HG02759 (cell line): ENCODE data around the gene LSM14B.
A peak's percentile ranks its signal among the peaks of the same experiment; 100 is the strongest.
"Not testable (repeated sequence)": the region's sequence is repeated elsewhere in the genome, so short reads cannot be mapped to it uniquely, and the experiment has no call there.

Experiments
- ATAC-seq: cut with Tn5 transposase; IDR thresholded peaks from one replicate; pipeline ENCODE4 v1.9.1; 2021; ENCODE audit warnings: mild to moderate bottlenecking, moderate library complexity; ENCODE audit not compliant: unreplicated experiment

LSM14B gene

DNA sequence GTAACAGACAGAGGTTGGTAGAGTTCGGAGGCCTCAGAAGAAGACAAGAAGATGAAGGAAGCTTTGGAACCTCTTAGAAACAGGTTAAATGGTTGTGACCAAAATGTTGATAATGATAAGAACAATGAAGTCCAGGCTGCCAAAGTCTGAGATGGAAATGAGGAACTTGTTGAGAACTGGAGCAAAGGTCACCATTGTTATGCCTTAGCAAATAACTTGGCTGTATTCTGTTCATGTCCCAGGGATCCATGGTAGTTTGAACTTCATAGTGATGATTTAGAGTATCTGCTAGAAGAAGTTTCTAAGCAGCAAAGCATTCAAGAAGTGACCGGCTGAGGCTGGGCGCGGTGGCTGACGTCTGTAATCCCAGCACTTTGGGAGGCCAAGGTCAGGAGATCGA, 11.1 kb upstream of the LSM14B start:
- ATAC-seq = no peak

DNA sequence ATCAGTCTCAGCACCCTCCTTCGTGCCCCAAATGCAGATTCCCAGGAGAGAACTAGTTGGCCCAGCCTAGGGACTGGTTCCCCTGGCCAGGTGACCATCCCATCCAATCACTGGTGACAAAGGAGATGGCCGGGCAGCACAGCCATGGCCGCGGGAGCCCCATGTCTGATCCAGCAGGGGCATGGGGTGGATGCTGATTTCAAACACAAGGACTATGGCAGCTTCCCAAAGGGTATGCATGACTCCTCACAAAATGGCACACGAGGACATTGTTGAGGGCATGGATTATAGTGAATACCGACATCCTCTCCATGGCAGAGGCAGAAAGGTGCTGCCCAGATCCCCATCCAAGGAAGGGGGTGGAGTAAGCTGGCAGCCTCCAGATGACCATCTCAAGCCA, 9.9 kb upstream of the LSM14B start:
- no peak for ATAC-seq

DNA sequence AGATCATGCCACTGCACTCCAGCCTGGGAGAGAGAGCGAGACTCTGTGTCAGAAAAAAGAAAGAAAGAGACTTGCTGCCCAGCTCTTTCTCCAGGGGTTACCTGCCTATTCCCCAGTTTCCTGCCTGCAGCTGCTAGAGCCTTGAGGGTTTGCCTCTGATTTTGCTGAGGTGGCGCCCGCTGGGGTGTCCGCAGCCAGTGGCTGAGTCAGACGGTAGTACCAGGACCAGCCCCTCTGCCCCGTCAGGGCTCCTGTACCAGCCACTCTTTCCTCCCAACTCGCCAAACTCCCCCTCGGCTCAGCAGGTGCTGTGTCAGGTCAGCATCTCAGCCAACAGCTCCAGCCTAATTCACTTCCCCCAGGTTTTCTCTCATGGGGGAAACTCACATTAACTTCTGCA, 7.4 kb upstream of the LSM14B start:
- no peak for ATAC-seq

DNA sequence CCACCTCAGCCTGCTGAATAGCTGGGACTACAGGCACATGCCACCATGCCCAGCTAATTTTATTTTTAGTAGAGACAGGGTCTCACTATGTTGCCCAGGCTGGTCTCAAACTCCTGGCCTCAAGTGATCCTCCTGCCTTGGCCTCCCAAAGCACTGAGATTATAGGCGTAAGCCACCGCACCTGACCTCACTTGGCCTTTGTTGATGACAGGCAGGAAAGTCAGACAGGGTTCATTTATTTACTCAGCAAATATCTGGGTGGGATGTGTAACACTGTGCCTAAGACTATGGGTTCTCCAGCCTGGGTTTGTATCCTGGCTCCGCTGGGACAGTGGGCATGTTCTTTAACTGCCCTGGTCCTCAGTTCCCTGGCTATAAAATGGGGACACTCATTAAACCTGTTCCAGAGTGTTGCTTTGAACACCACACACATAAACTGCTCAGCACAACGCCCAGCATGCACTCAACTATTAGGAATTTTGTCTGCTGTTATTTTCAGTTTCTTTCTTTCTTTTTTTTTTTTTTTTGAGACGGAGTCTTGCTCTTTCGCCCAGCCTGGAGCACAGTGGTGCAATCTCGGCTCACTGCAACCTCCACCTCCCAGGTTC, 6.4 kb upstream of the LSM14B start:
- not testable (repeated sequence) for ATAC-seq

DNA sequence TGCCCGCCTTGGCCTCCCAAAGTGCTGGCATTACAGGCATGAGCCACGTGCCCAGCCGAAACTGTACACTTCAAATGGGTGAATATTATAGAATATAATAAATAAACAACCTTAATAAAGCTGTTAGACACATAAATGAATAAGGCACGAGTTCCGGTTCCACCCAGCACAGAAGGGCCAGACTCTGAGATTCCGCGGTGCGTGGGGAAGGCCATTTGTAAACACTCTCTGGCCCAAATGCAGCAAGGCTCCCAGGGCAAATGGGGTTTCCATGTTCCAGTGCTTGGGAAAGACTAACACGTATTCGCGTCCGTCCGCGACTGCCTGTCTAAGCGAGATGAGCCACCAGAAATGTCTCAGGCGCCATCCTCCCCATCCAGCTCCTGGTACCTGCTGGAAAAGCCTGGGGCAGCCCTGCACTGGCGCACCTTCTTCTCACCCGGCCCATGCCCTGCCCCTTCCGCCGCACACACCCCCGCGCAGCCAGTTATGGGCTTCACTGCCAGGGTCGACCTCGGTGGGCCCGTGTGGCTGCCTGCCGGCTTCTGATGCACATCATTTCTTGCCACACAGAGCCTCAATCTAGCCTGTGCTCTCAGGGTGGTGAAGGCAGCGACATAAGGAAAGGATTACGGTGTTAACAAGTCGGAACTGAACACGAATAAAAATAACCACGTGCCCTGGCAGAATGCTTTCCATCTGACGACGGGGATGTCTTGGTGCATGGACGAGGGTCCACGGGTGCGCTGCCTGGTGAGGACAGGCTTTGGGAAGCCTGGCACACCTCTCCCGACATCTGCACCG, 5.5 kb upstream of the LSM14B start:
- no peak for ATAC-seq

DNA sequence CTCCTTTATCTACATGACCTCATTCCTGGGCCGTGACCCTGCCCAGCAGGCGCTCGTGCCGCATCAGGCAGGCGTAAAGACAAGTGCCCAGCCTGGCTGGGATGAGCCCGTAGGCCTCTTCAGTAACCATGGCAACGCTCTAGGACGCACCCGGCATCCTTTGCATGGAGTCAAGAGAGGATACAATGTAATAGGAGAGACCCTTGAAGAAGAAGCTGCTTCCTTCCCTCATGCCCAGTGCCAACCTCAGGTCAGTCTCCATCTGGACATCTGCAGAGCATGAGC, 5.0 kb upstream of the LSM14B start:
- no peak for ATAC-seq

DNA sequence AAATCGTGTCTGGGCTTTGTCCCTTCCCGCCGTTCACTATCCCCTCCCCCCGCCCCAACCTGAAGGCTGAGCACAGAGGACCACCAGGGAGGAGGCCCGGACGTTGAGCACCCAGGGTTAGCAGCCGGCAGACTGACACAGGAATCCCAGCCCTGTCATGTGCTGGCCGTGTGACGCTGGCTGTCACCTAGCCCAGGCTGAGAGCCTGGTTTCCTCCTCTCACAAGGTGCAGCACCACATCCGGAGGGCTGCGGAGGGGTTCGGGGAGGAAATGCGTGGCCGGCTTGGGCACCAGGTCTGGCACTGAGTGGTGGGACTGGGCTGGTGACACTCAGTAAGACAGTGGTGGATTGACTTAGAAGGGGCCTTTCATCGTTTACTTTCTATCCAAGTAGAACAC, 4.6 kb upstream of the LSM14B start:
- no peak for ATAC-seq

DNA sequence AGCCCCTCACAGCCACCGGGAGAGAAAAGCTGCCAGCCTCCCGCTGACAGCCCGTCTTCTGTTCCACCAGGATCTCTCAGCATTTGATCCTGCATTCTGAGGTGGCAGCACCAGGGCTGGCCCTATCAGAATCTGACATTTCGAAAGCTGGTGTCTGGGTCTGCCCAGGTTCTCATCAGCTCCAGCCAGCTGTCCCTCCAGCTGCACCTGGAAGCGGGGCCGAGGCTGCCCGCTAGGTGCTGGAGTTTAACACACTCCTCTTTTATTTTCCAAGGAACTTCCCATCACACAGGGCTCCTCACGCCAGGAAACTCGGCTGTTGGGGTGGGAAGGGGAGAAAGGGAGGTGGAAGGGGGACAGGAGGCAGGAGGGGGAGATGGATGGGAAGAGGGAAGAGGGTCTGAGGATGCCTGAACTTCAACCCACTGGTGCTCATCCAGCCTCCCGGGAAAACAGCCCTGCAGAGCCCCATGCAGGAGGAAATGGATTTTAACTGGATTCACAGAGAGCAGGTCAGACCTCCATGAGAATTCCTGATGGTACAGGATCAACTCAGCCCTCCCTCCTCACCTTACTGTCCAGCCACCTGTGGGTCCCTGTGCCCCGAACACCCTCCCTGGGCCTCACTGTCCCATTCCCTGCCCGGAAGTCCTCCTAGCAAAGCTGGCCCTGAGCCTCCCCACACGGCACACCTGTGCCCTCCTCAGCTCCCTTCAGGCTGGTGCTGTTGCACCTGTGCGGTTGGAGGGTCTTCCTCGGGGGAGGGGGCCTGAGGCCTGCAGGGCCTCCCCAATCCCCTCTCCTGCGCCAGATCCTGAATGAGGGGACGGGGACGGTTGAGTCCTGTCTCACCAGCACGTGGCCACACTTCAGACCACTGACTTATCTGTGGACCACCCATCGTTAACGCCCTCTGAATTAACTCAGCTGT, 3.9 kb upstream of the LSM14B start:
- no peak for ATAC-seq

DNA sequence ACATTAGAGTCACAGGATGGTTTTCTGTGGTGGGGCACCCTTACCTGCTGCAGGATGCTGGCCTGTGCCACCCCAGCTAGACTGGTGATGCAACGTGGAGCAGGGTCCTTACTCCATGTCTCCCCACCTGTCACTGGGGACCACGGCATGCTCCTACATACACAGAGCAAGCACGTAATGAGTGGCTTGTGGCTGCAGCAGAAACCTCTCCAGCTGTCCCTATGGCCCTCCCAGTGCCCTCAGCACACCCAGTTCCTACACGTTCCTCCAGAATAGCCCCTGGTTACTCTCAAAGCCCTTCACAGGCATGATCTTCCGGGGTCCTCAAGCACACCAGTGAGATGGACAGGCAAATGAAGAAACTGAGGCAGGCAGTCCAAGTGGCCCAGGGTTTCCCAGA, 3.2 kb upstream of the LSM14B start:
- ATAC-seq = no peak

DNA sequence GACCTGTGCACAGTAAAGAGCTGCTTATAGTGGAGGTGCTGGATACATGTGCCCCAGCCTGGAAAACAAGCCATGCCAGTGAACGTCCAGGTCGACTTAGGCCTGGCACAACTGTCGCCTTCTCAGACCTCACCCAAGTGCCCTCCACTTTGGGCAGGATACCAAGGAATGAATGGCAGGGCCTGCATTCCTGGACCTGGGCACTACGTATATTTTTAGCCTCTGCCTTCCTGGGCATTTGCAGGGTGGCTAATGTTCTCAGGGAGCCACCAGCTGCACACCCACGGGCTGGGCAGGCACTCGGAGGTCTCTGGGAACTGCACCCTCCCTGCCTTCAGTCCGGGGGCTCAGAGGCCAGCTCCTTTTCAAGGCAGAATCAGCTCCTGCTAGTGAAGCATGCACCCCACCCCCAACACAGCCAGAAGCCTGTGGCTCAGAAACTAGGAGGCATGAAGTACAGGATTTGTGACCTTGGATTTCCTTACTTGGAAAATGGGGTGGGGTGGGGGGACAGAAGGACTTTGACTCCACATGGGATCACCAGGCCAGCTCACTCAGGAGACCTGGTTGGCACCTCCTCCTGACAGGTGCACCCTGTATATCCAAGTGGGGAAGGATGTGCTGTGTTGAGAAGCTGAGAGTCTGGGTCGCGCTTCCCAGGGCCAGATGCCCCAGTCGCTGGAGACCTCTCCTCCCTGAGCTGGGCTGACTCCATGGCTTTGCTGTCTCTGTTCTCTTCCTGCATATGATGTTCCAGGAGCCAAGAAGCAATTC, 2.5 kb upstream of the LSM14B start:
- no peak for ATAC-seq

DNA sequence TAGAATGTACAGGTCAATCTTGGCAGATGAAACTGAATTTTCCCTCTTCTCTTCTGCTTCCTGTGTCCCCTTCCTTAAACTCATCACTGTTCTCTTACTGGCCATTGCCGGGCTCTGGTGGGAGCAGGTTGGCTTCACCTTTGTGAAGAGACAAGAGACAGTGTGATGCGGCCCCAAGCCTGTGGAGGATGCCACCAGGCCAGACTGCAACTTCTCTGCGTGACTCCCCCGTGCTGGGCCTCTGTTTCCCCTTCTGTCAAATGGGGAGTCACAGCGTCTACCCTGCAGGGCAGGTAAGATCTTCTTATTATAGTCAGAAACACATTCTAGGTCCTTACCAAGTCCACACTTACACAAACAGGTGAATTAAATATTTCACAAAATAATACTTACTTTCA, 1.9 kb upstream of the LSM14B start:
- ATAC-seq = no peak

DNA sequence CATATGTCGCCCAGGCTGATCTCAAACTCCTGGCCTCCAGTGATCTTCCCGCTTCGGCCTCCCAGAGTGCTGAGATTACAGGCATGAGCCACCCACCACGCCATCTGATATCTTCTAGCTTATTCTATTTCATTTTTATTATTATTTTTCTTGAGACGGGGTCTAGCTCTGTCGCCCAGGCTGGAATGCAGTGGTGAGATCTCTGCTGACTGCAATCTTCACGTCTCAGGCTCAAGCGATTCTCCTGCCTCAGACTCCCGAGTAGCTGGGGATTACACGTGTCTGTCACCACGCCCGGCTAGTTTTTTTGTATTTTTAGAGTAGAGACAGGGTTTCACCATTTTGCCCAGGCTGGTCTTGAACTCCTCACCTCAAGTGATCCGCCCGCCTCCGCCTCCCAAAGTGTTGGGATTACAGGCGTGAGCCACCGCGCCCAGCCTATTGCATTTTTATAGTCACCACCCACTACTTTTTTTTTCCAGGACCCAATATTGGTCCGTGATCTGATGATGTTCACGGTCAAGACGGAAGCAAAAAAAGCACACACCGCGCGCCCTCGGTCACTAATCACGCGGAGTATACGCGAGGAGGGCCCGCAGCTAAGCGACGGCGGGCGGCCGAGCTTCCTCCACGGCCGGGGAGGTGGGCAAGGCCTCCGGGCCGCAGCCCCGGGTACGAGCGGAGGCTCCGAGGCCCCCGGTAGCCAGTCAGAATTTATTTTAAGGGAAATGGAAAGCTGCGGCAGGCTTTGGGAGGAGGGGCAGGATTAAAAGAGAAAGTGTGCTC, 1.1 kb upstream of the LSM14B start:
- ATAC-seq = peak; percentile 10

DNA sequence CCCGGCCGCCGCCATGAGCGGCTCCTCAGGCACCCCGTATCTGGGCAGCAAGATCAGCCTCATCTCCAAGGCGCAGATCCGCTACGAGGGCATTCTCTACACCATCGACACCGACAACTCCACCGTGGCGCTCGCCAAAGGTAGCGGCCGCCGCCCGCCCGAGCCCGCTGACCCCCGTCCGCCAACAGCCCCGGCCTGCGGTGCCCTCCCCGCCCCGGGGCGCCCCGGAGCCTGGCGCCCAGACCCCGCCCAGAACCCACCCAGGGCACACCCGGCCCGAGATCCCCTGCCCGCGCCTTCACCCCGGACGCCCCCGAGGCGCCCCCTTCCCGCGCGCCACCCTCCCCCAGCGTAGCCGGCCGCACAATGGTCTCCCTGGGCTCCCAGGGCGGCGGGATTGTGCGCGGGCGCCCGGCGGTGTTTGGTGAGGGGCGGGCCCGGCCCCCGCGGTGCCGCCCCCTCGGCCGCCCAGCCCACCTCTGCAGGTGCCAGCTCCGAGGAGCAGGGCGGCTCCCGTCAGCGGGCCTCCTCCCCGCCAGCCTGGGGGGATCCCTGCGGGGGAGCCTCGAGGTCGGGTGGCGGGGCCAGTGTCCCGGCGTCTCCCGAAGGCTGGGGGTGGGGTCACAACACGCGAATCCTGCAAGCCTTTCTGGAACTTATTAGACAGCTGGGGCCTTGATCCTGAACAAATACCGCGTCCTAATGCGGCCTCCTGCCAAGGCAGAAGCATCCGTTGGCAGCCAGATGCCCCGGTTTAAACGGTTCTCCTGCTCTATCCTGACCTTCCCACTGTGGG, 577 bp downstream of the LSM14B start:
- peak; percentile 24 for ATAC-seq

DNA sequence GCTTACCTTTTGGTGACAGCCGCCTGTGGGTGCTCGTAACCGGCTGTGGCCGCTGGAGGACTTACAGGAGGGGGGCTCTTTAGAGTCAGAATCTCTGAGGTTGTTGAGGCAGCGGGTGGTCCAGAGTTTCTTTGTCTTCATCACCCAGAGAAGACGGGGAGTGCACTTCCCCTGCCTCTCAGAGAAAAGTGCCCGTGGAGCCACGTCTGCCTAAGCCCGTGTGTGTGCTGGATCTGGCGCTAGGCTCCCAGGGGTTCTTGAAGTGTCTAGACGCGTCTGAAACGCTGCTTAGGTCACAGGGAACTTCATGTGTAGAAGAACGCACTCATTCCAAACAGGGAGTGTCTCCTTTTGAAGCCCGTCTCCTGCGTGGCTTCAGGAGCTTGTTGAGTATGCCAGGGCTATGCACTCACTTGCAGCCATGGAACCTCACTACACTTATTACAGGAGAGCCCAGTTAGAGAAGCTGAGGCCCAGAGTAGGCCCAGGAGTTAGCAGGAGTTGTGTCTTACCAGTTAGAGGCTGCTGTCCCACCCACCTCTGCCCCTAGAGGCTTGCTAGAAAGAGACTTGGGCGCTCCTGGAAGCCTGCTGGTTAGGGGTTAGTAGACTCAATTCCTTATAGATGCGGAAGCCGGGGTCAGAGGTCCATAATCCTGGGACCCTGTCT, 1.3 kb downstream of the LSM14B start:
- no peak for ATAC-seq

DNA sequence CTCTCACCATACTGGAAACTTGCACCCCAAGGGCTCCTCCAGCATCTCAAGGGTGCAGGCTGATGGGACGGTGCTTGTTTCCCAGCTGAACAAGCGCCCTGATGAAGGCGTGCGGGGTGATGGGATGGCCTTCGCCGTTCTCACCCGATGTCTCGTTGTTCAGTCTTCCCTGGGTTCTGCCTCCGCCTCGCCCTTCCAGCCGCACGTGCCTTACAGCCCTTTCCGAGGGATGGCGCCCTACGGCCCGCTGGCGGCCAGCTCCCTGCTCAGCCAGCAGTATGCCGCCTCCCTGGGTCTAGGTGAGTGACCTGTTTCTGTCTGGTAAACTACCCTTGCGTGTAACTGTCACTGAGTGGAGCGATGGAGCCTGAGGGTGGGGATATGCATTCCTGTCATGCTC, 3.9 kb downstream of the LSM14B start:
- no peak for ATAC-seq

DNA sequence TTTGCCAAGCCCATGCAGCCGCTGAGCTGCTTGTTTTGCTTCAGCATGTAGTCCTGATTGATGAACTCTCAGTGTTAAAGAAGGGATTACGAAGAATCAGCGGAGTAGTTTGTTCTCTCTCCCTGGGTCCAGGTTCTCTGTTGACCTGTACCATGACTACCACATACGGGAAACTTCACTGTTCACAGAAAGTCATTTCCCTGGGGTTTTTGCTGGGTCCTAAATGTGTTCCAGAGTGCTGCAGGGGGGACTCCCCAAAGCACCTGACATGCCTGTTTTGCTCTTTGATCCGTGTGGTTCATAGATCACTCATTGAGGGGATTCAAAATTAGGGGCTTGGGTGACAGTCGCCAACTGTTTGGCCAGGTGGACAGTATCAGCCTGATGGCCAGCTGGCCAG, 5.5 kb downstream of the LSM14B start:
- ATAC-seq = no peak

DNA sequence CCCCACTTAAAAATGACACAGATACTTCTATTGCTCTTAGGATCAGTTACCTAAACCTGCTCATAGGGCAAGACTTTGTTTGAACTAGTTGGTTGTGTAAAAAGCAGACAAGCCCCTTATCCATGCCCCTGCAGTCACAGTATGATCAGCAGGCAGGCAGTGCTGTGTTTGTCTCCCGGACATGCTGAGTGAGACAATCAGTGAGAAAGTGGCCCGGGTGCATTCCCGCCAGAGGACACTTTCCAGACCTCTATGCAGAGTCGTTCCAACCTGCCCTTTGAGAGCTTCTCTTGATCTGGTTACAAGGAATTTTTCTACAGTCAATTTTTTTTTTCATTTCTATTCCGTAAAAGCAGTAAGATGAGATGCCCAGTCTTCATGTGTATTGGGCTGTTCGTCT, 6.2 kb downstream of the LSM14B start:
- ATAC-seq = no peak

DNA sequence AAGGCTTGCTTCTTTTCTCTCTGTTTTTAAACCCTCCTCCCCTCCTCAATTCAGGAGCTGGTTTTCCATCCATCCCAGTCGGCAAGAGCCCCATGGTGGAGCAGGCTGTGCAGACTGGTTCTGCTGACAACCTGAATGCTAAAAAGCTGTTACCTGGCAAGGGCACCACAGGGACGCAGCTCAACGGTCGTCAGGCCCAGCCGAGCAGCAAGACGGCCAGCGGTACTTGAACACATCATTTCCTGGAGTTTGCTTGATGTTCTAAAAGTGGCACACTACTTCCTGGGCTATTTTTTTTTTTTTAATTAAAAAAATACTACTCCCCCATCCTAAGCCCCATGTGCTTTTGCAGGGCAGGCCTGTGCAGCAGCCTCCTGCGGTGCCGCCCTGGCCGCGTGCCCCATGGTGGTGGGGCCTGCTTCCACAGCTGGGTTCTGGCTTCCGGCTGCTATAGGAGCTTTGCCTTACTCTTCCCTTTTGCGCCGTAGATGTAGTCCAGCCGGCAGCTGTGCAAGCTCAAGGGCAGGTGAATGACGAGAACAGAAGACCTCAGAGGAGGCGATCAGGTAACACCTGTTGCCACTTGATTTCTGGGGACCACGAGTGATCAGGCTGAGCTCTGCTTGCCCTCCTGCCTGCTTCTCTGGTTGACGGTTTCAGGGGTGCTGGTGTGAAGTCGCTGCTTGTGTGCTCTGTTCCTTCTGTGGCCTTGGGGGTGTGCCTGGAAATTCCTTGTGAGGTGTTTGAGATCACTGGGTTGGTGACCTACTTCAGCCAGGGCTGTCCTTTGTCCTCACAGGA, 7.7 kb downstream of the LSM14B start:
- ATAC-seq = no peak
